IMR-90 (cell line): ENCODE results near the gene SPOCK3. TPM values are rescaled to one million over a fixed set of nuclear protein-coding genes. Genes with fewer than 3 reads are reported as not detected.

Experiments used
- ATAC-seq: fragments of 200-7000 bp; cut with Tn5 transposase; 2 replicates; pipeline ENCODE4 v1.9.1; 2020; ENCODE audit warnings: low read depth, mild to moderate bottlenecking, moderate library complexity
- BruUV-seq: library from RNA; stranded (reverse); fragments of 400-500 nt; replicated peaks from 2 replicates; lab custom pipeline; 2021; lab: Mats Ljungman, UMichigan
- CTCF ChIA-PET: fragments of 300-600 bp; formaldehyde crosslinking; extraction: SDS; loops from one replicate; lab custom pipeline; 2021; ENCODE audit warnings: antibody characterized with exemption; lab: Yijun Ruan, JAX
- POLR2A ChIA-PET: fragments of 300-600 bp; sonication (Branson Sonifier 250); formaldehyde crosslinking; loops from one replicate; lab custom pipeline; 2022; ENCODE audit warnings: antibody characterized with exemption; ENCODE audit not compliant: unreplicated experiment; lab: Charles Lee
- DNase-seq: peaks from one replicate; pipeline ENCODE4 v3.0.0; 2013
- H2AFZ ChIP-seq: replicated peaks from 2 replicates; pipeline ENCODE3; 2013; ENCODE audit warnings: low read length, mild to moderate bottlenecking; ENCODE audit not compliant: poor library complexity
- H2AK5ac ChIP-seq: 2 replicates; pipeline ENCODE4 v1.6.1; 2013; ENCODE audit warnings: low read depth, low read length, inconsistent platforms
- H2AK9ac ChIP-seq: replicated peaks from 2 replicates; pipeline ENCODE3; 2013; ENCODE audit warnings: mild to moderate bottlenecking, low read depth, low read length, moderate library complexity; ENCODE audit not compliant: poor library complexity
- H2BK120ac ChIP-seq: 2 replicates; pipeline ENCODE4 v1.6.1; 2013; ENCODE audit warnings: low read depth, low read length, inconsistent platforms
- H2BK15ac ChIP-seq: 3 replicates; pipeline ENCODE4 v1.6.1; 2013; ENCODE audit warnings: low read depth, low read length, inconsistent platforms
- H2BK20ac ChIP-seq: 2 replicates; pipeline ENCODE4 v1.6.1; 2013; ENCODE audit warnings: low read depth, mild to moderate bottlenecking, inconsistent platforms, low read length, moderate library complexity
- H2BK5ac ChIP-seq: 2 replicates; pipeline ENCODE4 v1.6.1; 2013; ENCODE audit warnings: mild to moderate bottlenecking, low read depth, low read length, inconsistent platforms; ENCODE audit not compliant: poor library complexity, severe bottlenecking
- H3K14ac ChIP-seq: replicated peaks from 2 replicates; pipeline ENCODE4 v1.6.1; 2013; ENCODE audit warnings: low read depth, low read length, inconsistent platforms
- H3K18ac ChIP-seq: 2 replicates; pipeline ENCODE4 v1.6.1; 2013; ENCODE audit warnings: low read depth, low read length, control low read depth
- H3K23ac ChIP-seq: 2 replicates; pipeline ENCODE4 v1.6.1; 2013; ENCODE audit warnings: low read depth, low read length, inconsistent platforms
- H3K27ac ChIP-seq: 2 replicates; pipeline ENCODE4 v1.5.1; 2013; ENCODE audit warnings: mild to moderate bottlenecking, control low read depth, low read length; ENCODE audit not compliant: insufficient read depth
- H3K27me3 ChIP-seq: 2 replicates; pipeline ENCODE4 v1.6.1; 2013; ENCODE audit warnings: low read length; ENCODE audit not compliant: control insufficient read depth, insufficient read depth
- H3K36me3 ChIP-seq: 2 replicates; pipeline ENCODE4 v1.6.1; 2013; ENCODE audit warnings: low read length, mixed read lengths; ENCODE audit not compliant: control insufficient read depth, insufficient read depth
- H3K4ac ChIP-seq: 2 replicates; pipeline ENCODE4 v1.6.1; 2013; ENCODE audit warnings: low read depth, low read length, inconsistent platforms
- H3K4me1 ChIP-seq: 2 replicates; pipeline ENCODE4 v1.6.1; 2013; ENCODE audit warnings: low read length, mixed read lengths; ENCODE audit not compliant: control insufficient read depth, insufficient read depth
- H3K4me2 ChIP-seq: 2 replicates; pipeline ENCODE4 v1.6.1; 2013; ENCODE audit warnings: low read depth, mild to moderate bottlenecking, control low read depth, low read length, moderate library complexity
- H3K4me3 ChIP-seq: 2 replicates; pipeline ENCODE4 v1.5.1; 2013; ENCODE audit warnings: low read depth, mild to moderate bottlenecking, control low read depth, low read length, moderate library complexity; ENCODE audit not compliant: insufficient read depth
- H3K56ac ChIP-seq: 2 replicates; pipeline ENCODE4 v1.6.1; 2013; ENCODE audit warnings: low read length, inconsistent platforms; ENCODE audit not compliant: insufficient read depth; ENCODE audit errors: extremely low read depth
- H3K79me1 ChIP-seq, 2 experiments: 2 replicates each; pipeline ENCODE4 v1.6.1; 2013; ENCODE audit warnings: low read length in 2 of 2, inconsistent platforms in 1 of 2, low read depth in 1 of 2
- H3K9ac ChIP-seq: 2 replicates; pipeline ENCODE4 v1.6.1; 2013; ENCODE audit warnings: low read depth, low read length, control low read depth
- H3K9me1 ChIP-seq: 2 replicates; pipeline ENCODE4 v1.6.1; 2013; ENCODE audit warnings: low read length, inconsistent platforms; ENCODE audit not compliant: insufficient read depth
- H3K9me3 ChIP-seq: 2 replicates; pipeline ENCODE4 v1.6.1; 2013; ENCODE audit warnings: low read length; ENCODE audit not compliant: control insufficient read depth, insufficient read depth
- H4K20me1 ChIP-seq: 2 replicates; pipeline ENCODE4 v1.6.1; 2013; ENCODE audit warnings: low read length, inconsistent platforms; ENCODE audit not compliant: insufficient read depth
- H4K5ac ChIP-seq: 2 replicates; pipeline ENCODE4 v1.6.1; 2013; ENCODE audit warnings: mild to moderate bottlenecking, low read depth, low read length, control low read depth
- H4K8ac ChIP-seq, 2 experiments: 2 replicates each; pipeline ENCODE4 v1.6.1; 2013; ENCODE audit warnings: low read depth in 2 of 2, low read length in 2 of 2, control low read depth in 1 of 2, inconsistent platforms in 1 of 2
- H4K91ac ChIP-seq: 2 replicates; pipeline ENCODE4 v1.6.1; 2013; ENCODE audit warnings: low read depth, low read length, inconsistent platforms; ENCODE audit not compliant: insufficient read depth
- BHLHE40 ChIP-seq: fragments of 150-350 bp; IDR thresholded peaks from 2 replicates; pipeline ENCODE4 v1.6.1; 2016; ENCODE audit warnings: mild to moderate bottlenecking, low read depth, low read length
- CEBPB ChIP-seq: IDR thresholded peaks from 2 replicates; pipeline ENCODE4 v1.6.1; 2012; ENCODE audit warnings: low read depth, low read length, improper control_type of control experiment
- CHD1 ChIP-seq: IDR thresholded peaks from 2 replicates; pipeline ENCODE4 v1.6.1; 2012; ENCODE audit warnings: low read depth, low read length, improper control_type of control experiment
- ELK1 ChIP-seq: fragments of 150-350 bp; IDR thresholded peaks from 2 replicates; pipeline ENCODE4 v1.6.1; 2016; ENCODE audit warnings: low read depth, mild to moderate bottlenecking, low read length, moderate library complexity, borderline replicate concordance
- FOS ChIP-seq: fragments of 150-350 bp; IDR thresholded peaks from 2 replicates; pipeline ENCODE4 v1.6.1; 2016; ENCODE audit warnings: low read depth, low read length
- MAFK ChIP-seq: IDR thresholded peaks from 2 replicates; pipeline ENCODE4 v1.6.1; 2012; ENCODE audit warnings: low read depth, low read length, improper control_type of control experiment
- MAZ ChIP-seq: IDR thresholded peaks from 2 replicates; pipeline ENCODE4 v1.6.1; 2012; ENCODE audit warnings: low read depth, mild to moderate bottlenecking, low read length, improper control_type of control experiment, moderate library complexity, borderline replicate concordance
- MXI1 ChIP-seq: IDR thresholded peaks from 2 replicates; pipeline ENCODE4 v1.6.1; 2012; ENCODE audit warnings: low read depth, mild to moderate bottlenecking, low read length, moderate library complexity, borderline replicate concordance
- RAD21 ChIP-seq: IDR thresholded peaks from 2 replicates; pipeline ENCODE4 v1.6.1; 2012; ENCODE audit warnings: low read length, improper control_type of control experiment
- RCOR1 ChIP-seq: IDR thresholded peaks from 2 replicates; pipeline ENCODE4 v1.6.1; 2012; ENCODE audit warnings: mild to moderate bottlenecking, low read length, improper control_type of control experiment; ENCODE audit not compliant: insufficient replicate concordance
- RFX5 ChIP-seq: IDR thresholded peaks from 2 replicates; pipeline ENCODE4 v1.8.0; 2012; ENCODE audit warnings: low read depth, mild to moderate bottlenecking, low read length, moderate library complexity
- SMC3 ChIP-seq: fragments of 150-350 bp; IDR thresholded peaks from 2 replicates; pipeline ENCODE4 v1.6.1; 2016; ENCODE audit warnings: low read depth, mild to moderate bottlenecking, antibody characterized with exemption, low read length, moderate library complexity
- USF2 ChIP-seq: fragments of 150-350 bp; IDR thresholded peaks from 2 replicates; pipeline ENCODE4 v1.6.1; 2017; ENCODE audit warnings: mild to moderate bottlenecking, antibody characterized with exemption, low read length, low read depth
- whole genome bisulfite sequencing, 2 experiments: methylation state at CpG; one replicate each; pipeline versions ENCODE4 v1.1.5 to v1.1.7; 2013; ENCODE audit warnings: missing lambda C conversion rate in 2 of 2; ENCODE audit not compliant: insufficient read length in 1 of 2; ENCODE audit errors: extremely low coverage in 2 of 2; 5-methylcytosine and 5-hydroxymethylcytosine counted together
- dilution Hi-C: fragments of 300-500 bp; cut with HindIII; formaldehyde crosslinking; loops from one replicate; pipeline ENCODE4 v1.14.3; 2018; ENCODE audit warnings: low sequenced_read_pairs; ENCODE audit not compliant: unreplicated experiment
- in situ Hi-C: fragments of 300-500 bp; cut with MboI; formaldehyde crosslinking; loops from 3 replicates; pipeline ENCODE4 v1.14.3; 2019; ENCODE audit warnings: low sequenced_read_pairs, inconsistent platforms, mixed read lengths
- intact Hi-C: fragments of 100-400 bp; cut with micrococcal nuclease; formaldehyde crosslinking; loops from 2 replicates; pipeline ENCODE4 v1.10.0; 2022
- polyA plus RNA-seq, 3 experiments: library from polyadenylated mRNA; depleted of rRNA; stranded (reverse); fragments of >200 nt; gene quantifications; 2 replicates each; pipeline ENCODE4 v1.2.3, GENCODE V29; 2012; ENCODE audit warnings: low replicate concordance in 1 of 3
- total RNA-seq: library from RNA; depleted of rRNA; stranded (reverse); fragments of >200 nt; gene quantifications from 2 replicates; pipeline ENCODE4 v1.2.3, GENCODE V29; 2012

The SPOCK3 gene
- total and polyA plus RNA-seq, 2 of the 4 experiments (the other 2 are of a cell fraction), result not detected

GRCh38 chr4:166957451-166957850 lies 276.8 kb downstream of the SPOCK3 start:
- no peak overlapping the region for H2BK20ac ChIP-seq
- WGBS, 2 experiments, result no CpG with 5 or more reads among the region's 1 CpG
- no peak overlapping the region for H4K91ac ChIP-seq
- DNase-seq (no peak), ATAC-seq (no peak)
- H3K18ac ChIP-seq, result no peak overlapping the region
- no peak overlapping the region for H3K23ac ChIP-seq
- H3K56ac ChIP-seq, result no peak overlapping the region
- no peak for TF ChIP-seq ELK1
- TF ChIP-seq BHLHE40, result no peak
- TF ChIP-seq MAFK, result no peak
- no peak for TF ChIP-seq CEBPB
- no peak for TF ChIP-seq MAZ
- TF ChIP-seq MXI1, result no peak
- no peak for TF ChIP-seq RCOR1
- TF ChIP-seq RFX5, result no peak
- no peak for TF ChIP-seq USF2
- TF ChIP-seq RAD21, result no peak
- no peak for TF ChIP-seq SMC3
- TF ChIP-seq CHD1, result no peak
- no peak for TF ChIP-seq FOS
- no peak overlapping the region for H2AFZ ChIP-seq
- ChIA-PET CTCF (no interaction called here), POLR2A (no interaction called here)
- dilution Hi-C loops, result no loop called here
- H2BK120ac ChIP-seq, result no peak overlapping the region
- H3K9ac ChIP-seq, result no peak overlapping the region
- H4K5ac ChIP-seq, result no peak overlapping the region
- no peak overlapping the region for H2AK5ac ChIP-seq
- H3K9me1 ChIP-seq, result no peaks in the 10 kb centered on the region
- H3K79me1 ChIP-seq, result no peaks in the 10 kb centered on the region
- H3K4me3 ChIP-seq, result no peak overlapping the region
- H3K4ac ChIP-seq, result no peak overlapping the region
- H4K8ac ChIP-seq, result no peak overlapping the region
- in situ Hi-C loops, result no loop called here
- H4K20me1 ChIP-seq, result no peaks in the 10 kb centered on the region
- H3K27ac ChIP-seq, result no peak overlapping the region
- no peak overlapping the region for H3K4me2 ChIP-seq
- H3K27me3 ChIP-seq, result no peaks in the 10 kb centered on the region
- no peak overlapping the region for H3K14ac ChIP-seq
- BruUV-seq, result no TSS peak
- H2AK9ac ChIP-seq, result no peak overlapping the region
- no peaks in the 10 kb centered on the region for H3K36me3 ChIP-seq
- intact Hi-C loops, result no loop called here
- H3K4me1 ChIP-seq, result no peaks in the 10 kb centered on the region
- H2BK5ac ChIP-seq, result no peak overlapping the region
- no peak overlapping the region for H2BK15ac ChIP-seq
- peaks cover 7% of the 10 kb centered on the region for H3K9me3 ChIP-seq
